ENCODE measurements around the gene SLC25A39.

Gene SLC25A39

DNA sequence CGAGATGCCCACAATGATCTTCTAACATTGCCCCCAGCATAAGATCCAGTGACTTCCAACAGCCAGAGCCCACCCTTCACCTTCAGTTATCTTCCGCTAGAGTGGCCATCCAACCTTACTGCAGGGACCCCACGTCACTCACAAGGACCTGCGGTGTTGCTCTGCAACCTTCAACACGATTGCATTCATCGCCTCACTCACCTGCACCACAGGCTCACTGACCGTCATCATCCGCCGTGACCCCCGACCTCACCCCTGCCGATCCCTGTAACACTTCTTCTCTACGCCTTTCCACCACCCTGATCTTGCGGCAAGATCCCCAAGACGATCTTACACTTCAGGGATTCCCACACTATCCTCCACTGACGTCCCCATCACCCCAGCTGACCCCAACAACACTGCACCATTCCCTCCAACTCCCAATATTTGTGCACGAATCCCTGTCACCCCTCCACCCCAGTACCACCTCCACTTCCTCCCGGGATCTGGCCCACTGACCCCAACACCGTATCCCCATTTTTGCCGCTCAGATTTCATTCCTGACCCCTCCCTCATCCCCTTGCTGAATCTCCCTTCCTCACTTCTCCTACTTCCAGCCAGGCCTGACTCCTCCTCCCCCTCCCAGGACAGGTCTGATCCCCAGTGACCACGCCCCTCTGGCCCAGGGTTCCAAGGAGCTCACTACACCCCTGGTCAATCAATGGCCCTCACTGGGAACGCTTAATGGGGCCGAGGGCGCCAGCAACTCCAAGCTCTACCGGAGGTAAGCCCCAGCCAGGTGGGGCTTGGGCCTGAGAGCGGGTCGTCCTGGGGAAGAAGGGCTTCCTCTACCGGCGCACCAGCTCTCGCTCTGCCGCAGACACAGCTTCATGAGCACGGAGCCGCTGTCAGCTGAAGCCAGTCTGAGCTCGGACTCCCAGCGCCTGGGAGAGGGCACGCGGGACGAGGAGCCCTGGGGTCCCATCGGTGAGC, 8.6 kb downstream of the SLC25A39 start:
- Mint-ChIP-seq H3K4me3 (peak overlapping the region; percentile 75), H3K27me3 (peaks cover 47% of the 10 kb centered on the region), H3K36me3 (ENCODE audit: low read depth) (peaks cover 3% of the 10 kb centered on the region), H3K4me1 (peaks cover 15% of the 10 kb centered on the region), H3K9me3 (no peaks in the 10 kb centered on the region), H3K27ac (no peak overlapping the region)
- ATAC-seq = no peak
- DNase-seq = no peak

GRCh38 chr17:44314869-44315661, 9.6 kb downstream of the SLC25A39 start:
- Mint-ChIP-seq H3K27ac (no peak overlapping the region), H3K4me1 (peaks cover 15% of the 10 kb centered on the region), H3K4me3 (peak overlapping the region; percentile 75), H3K36me3 (ENCODE audit: low read depth) (peaks cover 3% of the 10 kb centered on the region), H3K9me3 (no peaks in the 10 kb centered on the region), H3K27me3 (peaks cover 47% of the 10 kb centered on the region)
- DNase-seq = peak; percentile 55
- ATAC-seq = peak; percentile 45

DNA sequence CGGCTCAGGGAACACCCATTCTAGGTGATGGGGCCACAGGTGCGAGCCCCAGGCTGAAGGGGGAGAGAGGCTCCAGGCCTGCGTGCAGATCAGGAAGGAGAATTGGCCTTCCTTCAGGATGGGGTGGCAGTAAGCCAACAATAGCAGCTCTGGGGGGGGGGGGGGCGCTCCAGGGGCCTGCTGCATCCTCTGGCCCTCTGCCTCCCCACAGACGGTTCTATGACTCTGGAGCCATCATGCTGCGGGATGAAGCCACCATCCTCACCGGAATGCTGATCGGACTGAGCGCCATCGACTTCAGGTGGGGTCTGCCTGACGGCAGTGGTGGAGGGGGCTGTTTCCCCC, 10.1 kb downstream of the SLC25A39 start:
- H3K9me3 Mint-ChIP-seq = no peaks in the 10 kb centered on the region
- peaks cover 47% of the 10 kb centered on the region for H3K27me3 Mint-ChIP-seq
- DNase-seq = no peak
- ATAC-seq = no peak
- no peak overlapping the region for H3K27ac Mint-ChIP-seq
- H3K36me3 Mint-ChIP-seq (ENCODE audit: low read depth) = peaks cover 1% of the 10 kb centered on the region
- H3K4me3 Mint-ChIP-seq = peak overlapping the region; percentile 32
- peaks cover 15% of the 10 kb centered on the region for H3K4me1 Mint-ChIP-seq

DNA sequence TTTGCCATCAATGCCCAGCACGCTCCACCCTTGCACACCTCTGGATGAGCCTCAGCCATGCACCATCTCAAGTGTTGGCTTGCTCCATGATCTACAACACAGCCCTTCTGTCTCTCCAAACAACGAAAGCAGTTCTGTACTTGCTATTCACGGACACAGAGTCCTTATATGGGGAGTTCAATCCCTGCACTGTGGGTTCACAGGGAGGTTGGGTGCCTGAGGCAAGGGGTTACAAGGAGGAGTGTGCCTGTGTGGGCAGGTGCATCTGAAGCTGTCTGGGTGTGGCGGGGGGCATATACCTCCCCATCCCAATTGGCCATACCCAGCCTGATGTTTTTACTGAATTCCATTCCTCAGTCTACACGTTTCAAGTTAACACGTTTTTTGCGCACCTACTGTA, 10.6 kb downstream of the SLC25A39 start:
- ATAC-seq (no peak), DNase-seq (no peak)
- Mint-ChIP-seq H3K4me1 (peaks cover 16% of the 10 kb centered on the region), H3K36me3 (ENCODE audit: low read depth) (no peaks in the 10 kb centered on the region), H3K27ac (no peak overlapping the region), H3K4me3 (peak overlapping the region; percentile 32), H3K27me3 (peaks cover 47% of the 10 kb centered on the region), H3K9me3 (no peaks in the 10 kb centered on the region)

GRCh38 chr17:44312396-44313104, 12.1 kb downstream of the SLC25A39 start:
- ATAC-seq (no peak), DNase-seq (no peak)
- H3K9me3 Mint-ChIP-seq = no peaks in the 10 kb centered on the region
- H3K27ac Mint-ChIP-seq = no peak overlapping the region
- peaks cover 18% of the 10 kb centered on the region for H3K4me1 Mint-ChIP-seq
- peaks cover 49% of the 10 kb centered on the region for H3K27me3 Mint-ChIP-seq
- H3K4me3 Mint-ChIP-seq = no peak overlapping the region
- no peaks in the 10 kb centered on the region for H3K36me3 Mint-ChIP-seq (ENCODE audit: low read depth)

DNA sequence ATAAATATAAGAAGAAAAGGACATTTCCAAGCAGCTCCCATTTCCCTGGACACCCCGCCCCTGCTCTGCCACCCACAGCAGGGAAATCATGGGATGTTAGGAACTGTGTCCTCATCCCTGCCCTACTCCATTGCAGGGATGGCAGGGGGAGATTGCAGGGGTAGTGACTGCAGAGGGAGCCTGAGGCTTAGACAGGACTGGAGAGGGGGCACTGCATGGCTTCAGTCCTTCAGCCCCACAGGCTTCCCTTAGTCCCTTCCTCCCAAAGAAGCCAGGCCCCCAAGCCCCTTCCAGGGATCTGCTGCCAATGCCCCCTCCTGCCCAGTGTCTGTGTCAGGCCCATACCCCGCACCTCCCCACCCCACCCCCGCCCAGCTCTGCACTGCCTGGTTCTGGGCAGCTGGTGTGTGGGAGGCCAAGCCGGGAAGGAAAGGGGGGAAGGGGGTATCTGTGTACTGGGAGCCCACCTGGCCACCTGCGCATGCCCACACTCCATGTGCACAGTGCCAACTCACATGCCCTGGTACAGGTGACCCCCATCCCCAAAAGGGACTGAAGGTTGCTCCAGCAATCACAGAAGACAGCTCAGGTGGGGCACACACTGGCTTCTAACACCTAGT, 13.0 kb downstream of the SLC25A39 start:
- no peak for ATAC-seq
- H3K4me1 Mint-ChIP-seq = peaks cover 14% of the 10 kb centered on the region
- H3K4me3 Mint-ChIP-seq = no peak overlapping the region
- H3K27me3 Mint-ChIP-seq = peaks cover 49% of the 10 kb centered on the region
- no peak for DNase-seq
- no peaks in the 10 kb centered on the region for H3K9me3 Mint-ChIP-seq
- no peaks in the 10 kb centered on the region for H3K36me3 Mint-ChIP-seq (ENCODE audit: low read depth)
- H3K27ac Mint-ChIP-seq = no peak overlapping the region

GRCh38 chr17:44310609-44311376, 13.8 kb downstream of the SLC25A39 start:
- no peak overlapping the region for H3K4me3 Mint-ChIP-seq
- no peak for ATAC-seq
- H3K4me1 Mint-ChIP-seq = peaks cover 8% of the 10 kb centered on the region
- no peaks in the 10 kb centered on the region for H3K36me3 Mint-ChIP-seq (ENCODE audit: low read depth)
- H3K27me3 Mint-ChIP-seq = peaks cover 47% of the 10 kb centered on the region
- H3K9me3 Mint-ChIP-seq = no peaks in the 10 kb centered on the region
- H3K27ac Mint-ChIP-seq = no peak overlapping the region
- DNase-seq = no peak

DNA sequence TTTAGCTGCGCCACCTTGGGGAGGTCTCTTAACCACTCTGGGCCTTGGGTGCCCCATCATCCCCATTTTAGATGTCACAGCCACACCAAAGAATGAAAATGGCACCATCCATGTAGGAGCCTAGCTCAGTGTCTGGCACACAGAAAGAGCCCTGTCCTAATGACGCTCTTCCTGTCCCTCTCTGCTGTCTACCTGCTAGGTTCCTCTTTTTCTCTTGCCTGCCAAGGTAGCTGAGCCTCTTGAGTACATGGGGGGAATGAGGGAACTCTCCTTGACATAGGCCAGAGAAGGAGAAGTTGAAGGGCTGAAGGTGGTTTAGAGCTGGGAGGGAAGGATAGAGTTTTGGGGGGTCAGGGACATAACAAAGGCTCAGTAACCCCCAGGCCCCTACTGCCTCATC, 14.4 kb downstream of the SLC25A39 start:
- Mint-ChIP-seq H3K4me1 (peaks cover 4% of the 10 kb centered on the region), H3K27me3 (peaks cover 45% of the 10 kb centered on the region), H3K36me3 (ENCODE audit: low read depth) (no peaks in the 10 kb centered on the region), H3K4me3 (no peak overlapping the region), H3K9me3 (no peaks in the 10 kb centered on the region), H3K27ac (no peak overlapping the region)
- no peak for DNase-seq
- no peak for ATAC-seq

GRCh38 chr17:44309472-44309871, 15.2 kb downstream of the SLC25A39 start:
- Mint-ChIP-seq H3K27ac (no peak overlapping the region), H3K4me3 (no peak overlapping the region)

GRCh38 chr17:44308865-44309264, 15.8 kb downstream of the SLC25A39 start:
- peaks cover 4% of the 10 kb centered on the region for H3K4me1 Mint-ChIP-seq
- H3K27ac Mint-ChIP-seq = no peak overlapping the region
- H3K9me3 Mint-ChIP-seq = no peaks in the 10 kb centered on the region
- peaks cover 38% of the 10 kb centered on the region for H3K27me3 Mint-ChIP-seq
- no peaks in the 10 kb centered on the region for H3K36me3 Mint-ChIP-seq (ENCODE audit: low read depth)
- no peak overlapping the region for H3K4me3 Mint-ChIP-seq
- ATAC-seq (no peak), DNase-seq (no peak)

More at GRCh38 chr17:44309472-44309871, 15.2 kb downstream of the SLC25A39 start:
- no peaks in the 10 kb centered on the region for H3K9me3 Mint-ChIP-seq
- H3K4me1 Mint-ChIP-seq = peaks cover 4% of the 10 kb centered on the region
- no peak for DNase-seq
- H3K27me3 Mint-ChIP-seq = peaks cover 44% of the 10 kb centered on the region
- H3K36me3 Mint-ChIP-seq (ENCODE audit: low read depth) = no peaks in the 10 kb centered on the region
- ATAC-seq = no peak

DNA sequence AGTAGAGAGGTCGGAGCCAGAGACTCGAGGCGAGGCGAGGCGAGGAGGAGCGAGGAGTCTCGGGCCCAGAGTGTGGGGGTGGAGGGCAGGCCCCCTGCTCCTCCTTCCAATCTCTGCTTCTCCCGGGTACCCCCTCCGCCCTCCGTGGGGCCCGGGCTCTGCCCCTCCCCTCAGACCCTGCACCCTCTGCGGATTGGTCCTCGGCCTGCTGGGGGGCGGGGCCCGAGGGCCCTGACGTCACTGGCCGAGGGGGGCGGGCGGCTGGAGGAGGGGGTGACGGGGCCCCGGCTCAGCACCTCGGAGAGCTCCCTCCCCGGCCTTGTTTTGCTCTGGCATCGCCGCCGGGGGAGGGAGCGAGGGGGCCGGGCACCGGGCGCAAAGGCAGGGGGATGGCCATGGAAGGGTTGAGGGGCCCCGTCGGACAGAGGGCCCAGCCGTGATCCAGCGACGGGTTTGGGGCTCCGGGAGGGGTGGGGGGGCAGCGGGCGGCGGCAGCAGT, 16.3 kb downstream of the SLC25A39 start, which contains the start of gene RUNDC3A:
Gene RUNDC3A (plus strand): TSS at position 282 of the 499 bp plus-strand sequence. CDS start 232 bp downstream, outside the sequence.
- H3K4me1 Mint-ChIP-seq = peaks cover 4% of the 10 kb centered on the region
- H3K27me3 Mint-ChIP-seq = peaks cover 36% of the 10 kb centered on the region
- peak; percentile 80 for ATAC-seq
- H3K27ac Mint-ChIP-seq = no peak within 1 kb of the TSS
- no peaks in the 10 kb centered on the region for H3K36me3 Mint-ChIP-seq (ENCODE audit: low read depth)
- H3K4me3 Mint-ChIP-seq = peak within 1 kb of the TSS; percentile 46
- no peaks in the 10 kb centered on the region for H3K9me3 Mint-ChIP-seq
- DNase-seq = peak; percentile 89

DNA sequence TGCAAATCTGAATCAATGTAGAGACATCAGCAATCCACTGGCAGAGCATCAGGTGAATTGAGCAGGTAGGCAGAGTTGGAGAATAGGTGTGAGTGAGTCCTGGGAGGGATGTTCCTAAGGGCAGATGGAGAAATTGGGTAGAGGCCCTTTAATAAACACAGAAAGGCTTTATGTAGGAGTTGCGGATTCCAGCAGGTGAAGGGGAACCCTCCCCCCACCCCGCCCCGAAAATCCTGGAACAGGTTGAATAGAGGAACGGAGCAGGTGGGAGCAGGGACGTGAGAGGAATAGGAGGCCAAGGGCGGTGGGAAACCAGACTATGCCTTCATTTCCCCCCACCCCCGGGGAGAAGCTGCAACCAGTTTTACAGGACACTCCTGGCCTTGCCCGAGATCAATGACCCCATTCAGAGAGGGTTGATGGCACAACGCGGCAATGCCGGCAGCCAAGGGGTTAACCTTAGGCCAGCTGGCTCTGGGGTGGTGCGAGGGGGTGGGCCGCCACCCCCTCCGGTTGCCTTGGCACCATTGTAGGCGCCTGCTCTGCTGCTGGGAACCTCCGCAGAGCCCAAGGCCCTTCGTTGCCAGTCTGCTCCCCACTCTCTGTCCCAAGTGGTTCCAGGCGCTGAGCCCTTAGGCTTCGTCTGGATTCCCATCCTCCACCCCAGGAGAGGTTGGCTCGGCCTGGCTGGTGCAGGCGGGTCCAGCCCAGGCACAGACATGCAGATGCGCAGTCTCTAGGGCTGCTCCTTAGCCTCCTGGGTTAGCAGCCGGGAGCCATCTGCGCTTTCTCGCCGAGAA, 17.0 kb downstream of the SLC25A39 start:
- DNase-seq (no peak), ATAC-seq (peak; percentile 23)
- H3K27ac Mint-ChIP-seq = no peak overlapping the region
- peak overlapping the region; percentile 46 for H3K4me3 Mint-ChIP-seq
- H3K9me3 Mint-ChIP-seq = no peaks in the 10 kb centered on the region
- H3K36me3 Mint-ChIP-seq (ENCODE audit: low read depth) = no peaks in the 10 kb centered on the region
- peaks cover 4% of the 10 kb centered on the region for H3K4me1 Mint-ChIP-seq
- H3K27me3 Mint-ChIP-seq = peaks cover 28% of the 10 kb centered on the region

DNA sequence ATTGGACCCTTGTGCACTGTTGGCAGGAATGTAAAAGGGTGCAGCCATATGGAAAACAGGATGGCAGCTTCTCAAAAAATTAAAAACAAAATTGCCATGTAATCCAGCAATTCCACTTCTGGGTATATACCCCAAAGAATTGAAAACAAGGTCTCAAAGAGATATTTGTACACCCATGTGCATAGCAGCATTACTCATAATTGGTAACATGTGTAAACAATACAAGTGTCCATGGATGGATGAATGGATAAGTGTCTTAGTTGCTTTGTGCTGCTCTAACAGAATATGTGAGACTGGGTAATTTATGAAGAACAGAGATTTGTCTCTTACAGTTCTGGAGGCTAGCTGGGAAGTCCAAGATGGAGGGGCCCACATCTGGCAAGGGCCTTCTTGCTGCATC, 20.0 kb downstream of the SLC25A39 start:
- Mint-ChIP-seq H3K4me1 (peaks cover 4% of the 10 kb centered on the region), H3K4me3 (no peak overlapping the region), H3K27me3 (peaks cover 29% of the 10 kb centered on the region), H3K27ac (no peak overlapping the region), H3K9me3 (no peaks in the 10 kb centered on the region), H3K36me3 (ENCODE audit: low read depth) (no peaks in the 10 kb centered on the region)
- DNase-seq = no peak
- no peak for ATAC-seq

All from activated naive CD8-positive, alpha-beta T cell treated with anti-CD3 and anti-CD28 coated beads, Interleukin-2, amount 50 U/mL, for 24 hours (primary cell).